NCI-H146 (cell line): ENCODE measurements around the gene MGAT4A.
"Not testable (repeated sequence)": the region's sequence is repeated elsewhere in the genome, so short reads cannot be mapped to it uniquely, and the experiment has no call there.

Experiments
- DNase-seq: peaks from one replicate; lab custom pipeline; 2025; lab: John Stamatoyannopoulos, UW

The MGAT4A gene

DNA sequence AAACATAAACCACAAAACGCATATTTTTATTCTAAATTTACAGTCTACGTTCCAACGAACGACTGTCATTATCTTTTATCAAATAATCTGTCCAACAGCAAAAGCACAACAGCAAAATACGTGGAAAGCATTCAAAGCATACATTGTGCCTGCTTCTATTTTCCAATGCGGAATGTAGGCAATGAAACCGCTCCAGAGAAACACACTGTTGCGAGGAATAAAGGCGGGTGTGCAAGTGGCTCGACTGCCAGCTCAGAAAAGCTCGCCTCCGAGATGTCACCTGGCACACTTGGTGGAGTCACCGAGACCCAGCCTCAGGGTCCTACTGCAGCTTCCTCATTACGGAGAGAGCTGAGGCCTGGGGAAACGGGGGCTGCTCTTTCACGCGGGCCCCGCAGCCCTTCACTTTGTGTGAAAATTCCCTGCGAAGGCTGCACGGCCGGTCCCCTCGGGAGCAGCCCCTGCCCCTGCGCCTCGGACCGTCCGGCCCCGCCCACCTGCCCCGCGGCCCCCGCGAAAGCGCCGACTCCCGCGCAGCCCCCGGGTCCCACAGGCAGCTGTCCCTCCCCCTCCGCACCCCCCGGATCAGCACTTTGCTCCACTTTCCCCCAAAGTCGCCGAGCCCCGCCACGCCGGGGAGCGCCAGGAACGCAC lies 752 bp downstream of the MGAT4A start:
- DNase-seq: peak; percentile 83

- DNase-seq: peak; percentile 50
Measured at GRCh38 chr2:98729652-98730051, 1.3 kb downstream of the MGAT4A start.

DNA sequence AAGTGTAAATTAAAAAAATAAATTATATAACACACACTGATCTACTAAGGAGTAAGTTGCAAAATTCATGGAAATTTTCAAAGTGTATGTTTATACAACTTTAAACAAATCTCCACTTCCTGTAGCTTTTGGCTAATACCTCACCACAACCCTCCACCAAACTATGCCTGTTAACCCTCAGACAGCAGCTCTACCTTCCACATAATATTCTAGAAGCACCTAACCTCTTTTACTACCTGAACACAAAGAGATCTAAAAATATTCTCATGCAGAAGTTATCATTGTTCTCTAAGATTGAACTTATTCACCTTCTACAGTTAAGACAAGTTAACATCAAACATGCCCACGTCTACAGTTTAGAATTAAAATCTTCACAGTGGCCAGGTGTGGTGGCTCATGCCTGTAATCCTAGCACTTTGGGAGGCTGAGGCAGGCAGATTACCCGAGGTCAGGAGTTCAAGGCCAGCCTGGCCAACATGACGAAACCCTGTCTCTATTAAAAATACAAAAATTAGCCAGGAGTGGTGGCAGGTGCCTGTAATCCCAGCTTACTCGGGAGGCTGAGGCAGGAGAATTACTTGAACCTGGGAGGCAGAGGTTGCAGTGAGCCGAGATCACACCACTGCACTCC lies 2.7 kb downstream of the MGAT4A start:
- not testable (repeated sequence) for DNase-seq

DNA sequence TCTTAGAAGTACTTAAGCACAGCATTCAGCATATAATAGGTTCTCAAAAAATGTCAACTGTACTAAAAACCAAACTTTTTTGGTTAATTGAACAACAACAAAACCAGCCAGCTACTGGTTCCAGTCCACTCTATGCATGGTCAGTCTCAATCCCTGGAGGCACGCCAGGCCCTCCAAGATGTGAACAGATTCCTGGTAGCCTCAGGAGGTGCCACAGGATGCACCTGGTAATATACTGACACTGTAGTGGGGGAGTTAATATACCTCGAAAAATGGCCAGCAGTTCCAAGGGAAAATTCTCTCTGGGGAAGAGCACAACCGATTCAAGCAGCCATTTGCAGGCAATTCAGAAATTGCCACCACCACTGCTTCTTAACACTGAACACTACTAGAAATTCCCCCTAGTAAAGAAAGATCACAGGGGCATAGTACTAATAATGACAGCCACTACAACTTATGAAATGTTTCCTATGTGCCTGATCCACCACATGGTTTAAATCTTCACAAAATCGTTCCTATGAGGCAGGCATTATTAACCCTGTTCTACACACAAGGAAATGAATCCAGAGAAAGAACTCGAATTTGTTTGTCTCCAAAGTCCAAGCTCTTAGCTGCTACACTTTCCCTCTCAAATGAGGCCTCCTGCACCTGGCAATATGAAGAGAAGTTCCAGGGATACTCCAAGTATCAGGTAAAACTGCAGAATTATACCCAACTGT lies 3.4 kb downstream of the MGAT4A start:
- no peak for DNase-seq

GRCh38 chr2:98726735-98727368 lies 4.1 kb downstream of the MGAT4A start:
- no peak for DNase-seq

DNA sequence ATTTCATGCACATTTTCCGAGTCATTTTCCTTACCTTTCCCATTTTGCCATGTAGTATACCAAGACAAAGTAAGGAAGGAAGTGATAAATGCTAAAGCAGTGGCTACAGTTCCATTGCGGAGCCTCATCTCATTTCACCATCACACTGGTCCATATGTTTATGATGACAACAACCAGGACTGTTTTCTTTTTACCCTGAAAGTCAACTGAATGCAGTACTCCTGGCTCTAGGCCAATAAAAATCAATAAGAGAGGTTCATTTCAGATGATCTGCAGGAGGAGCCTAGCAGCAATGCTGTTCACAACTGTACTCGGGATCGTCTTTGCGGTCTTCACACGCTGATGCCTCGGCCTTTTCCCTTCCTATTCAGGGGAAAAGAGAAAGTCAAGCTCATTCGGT lies 4.7 kb downstream of the MGAT4A start:
- no peak for DNase-seq

- DNase-seq: no peak
Measured at GRCh38 chr2:98720286-98720685, 10.6 kb downstream of the MGAT4A start.

DNA sequence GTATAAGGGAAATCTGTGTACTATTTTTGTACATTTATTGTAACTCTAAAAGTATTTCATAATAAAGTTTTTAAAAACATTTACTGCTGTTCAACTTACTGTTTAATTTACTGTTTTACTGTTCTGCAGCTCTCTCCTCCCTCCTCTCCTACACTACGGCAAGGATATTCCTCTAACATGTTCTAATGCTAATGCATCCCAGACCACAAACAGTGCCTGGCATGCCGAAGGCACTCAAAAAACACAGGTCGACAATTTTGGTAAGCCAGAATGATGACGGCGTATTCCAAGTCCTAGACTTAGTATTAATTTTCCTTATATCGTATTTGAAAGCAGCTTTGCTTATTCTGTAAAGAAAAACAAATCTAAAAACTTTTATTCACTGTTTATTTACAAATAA lies 13.3 kb downstream of the MGAT4A start:
- DNase-seq: no peak

GRCh38 chr2:98716786-98717185 lies 14.1 kb downstream of the MGAT4A start:
- no peak for DNase-seq

DNA sequence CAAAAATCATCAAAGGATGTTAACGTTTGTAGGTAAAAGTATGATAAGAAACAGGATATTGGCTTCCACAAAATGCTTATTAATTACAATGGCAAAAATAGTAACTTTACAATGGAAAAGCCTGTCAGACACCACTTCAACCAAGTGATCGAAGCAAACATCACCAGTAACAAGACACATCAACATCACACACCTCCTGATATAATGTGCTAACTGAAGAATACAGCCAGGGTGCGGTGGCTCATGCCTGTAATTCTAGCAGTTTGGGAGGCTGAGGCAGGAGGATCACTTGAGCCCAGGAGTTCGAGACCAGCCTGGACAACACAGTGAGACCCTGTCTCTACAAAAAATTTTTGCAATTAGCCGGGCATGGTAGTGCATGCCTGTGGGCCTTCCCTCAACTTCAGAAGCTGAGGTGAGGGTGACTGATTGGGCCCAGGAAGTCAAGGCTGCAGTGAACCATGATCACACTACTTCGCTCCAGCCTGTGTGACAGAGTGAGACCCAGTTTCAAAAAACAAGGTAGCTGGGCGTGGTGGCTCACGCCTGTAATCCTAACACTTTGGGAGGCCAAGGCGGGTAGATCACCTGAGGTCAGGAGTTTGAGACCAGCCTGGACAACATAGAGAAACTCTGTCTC lies 15.0 kb downstream of the MGAT4A start:
- DNase-seq: no peak

GRCh38 chr2:98713332-98714015 lies 17.5 kb downstream of the MGAT4A start:
- no peak for DNase-seq

- no peak for DNase-seq
Measured at GRCh38 chr2:98712145-98712544, 18.8 kb downstream of the MGAT4A start.

DNA sequence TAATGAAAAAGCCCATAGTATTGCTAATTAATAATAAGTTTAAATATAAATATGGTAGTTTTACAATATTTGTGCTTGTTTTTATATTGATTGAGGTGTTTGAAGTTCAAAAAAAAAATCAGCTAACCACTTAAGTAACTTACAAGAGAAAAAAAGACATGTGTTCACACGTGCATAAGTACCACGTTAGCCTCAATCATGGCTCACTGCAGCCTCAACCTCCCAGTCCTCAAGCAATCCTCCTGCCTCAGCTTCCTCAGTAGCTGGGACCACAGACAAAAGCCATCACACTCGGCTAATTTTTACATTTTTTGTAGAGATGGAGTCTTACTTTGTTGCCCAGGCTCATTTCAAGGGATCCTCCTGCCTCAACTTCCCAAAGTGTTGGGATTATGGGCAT lies 19.4 kb downstream of the MGAT4A start:
- no peak for DNase-seq

- DNase-seq: no peak
Measured at GRCh38 chr2:98710734-98711133, 20.2 kb downstream of the MGAT4A start.

DNA sequence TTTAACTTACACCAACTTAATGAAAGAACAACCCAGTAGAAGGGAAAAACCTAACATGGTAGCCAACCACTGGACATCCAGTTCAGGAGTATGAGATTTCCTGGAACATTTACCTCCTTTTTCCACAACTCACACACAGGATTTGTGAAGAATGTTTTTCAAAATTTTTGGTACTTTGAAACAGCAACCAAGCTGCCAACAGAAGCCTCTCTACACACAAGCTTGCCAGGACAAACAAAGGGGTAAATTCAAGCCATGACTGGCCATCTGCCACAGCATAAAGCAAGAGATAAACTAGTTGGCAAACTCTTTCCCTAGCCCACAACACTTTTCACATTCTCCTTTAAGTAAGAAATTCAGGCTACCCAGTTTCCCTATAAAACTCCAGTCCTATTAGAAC lies 21.4 kb downstream of the MGAT4A start:
- DNase-seq: no peak

- no peak for DNase-seq
Measured at GRCh38 chr2:98708396-98709186, 22.3 kb downstream of the MGAT4A start.

DNA sequence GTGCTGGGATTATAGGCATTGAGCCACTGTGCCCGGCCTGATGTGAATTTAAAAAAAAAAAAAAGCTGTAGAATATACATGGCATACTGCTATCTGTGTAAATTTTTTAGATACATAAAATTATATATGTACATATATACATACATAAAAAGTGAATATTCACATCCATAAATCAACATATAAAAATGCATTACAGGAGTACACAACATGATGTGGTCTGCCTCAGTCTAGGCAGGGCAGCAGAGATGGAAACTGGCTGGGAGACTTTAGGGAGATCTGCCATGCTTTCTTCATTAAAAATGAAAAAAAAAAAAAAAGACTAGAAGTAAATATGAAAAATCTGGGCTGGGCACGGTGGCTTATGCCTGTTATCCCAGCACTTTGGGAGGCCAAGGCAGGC lies 24.3 kb downstream of the MGAT4A start:
- no peak for DNase-seq

- no peak for DNase-seq
Measured at GRCh38 chr2:98705333-98705617, 25.7 kb downstream of the MGAT4A start.

- DNase-seq: peak; percentile 93
Measured at GRCh38 chr2:98704499-98705332, 26.2 kb downstream of the MGAT4A start.

- no peak for DNase-seq
Measured at GRCh38 chr2:98703738-98704137, 27.2 kb downstream of the MGAT4A start.
